Measurements from ENCODE around the gene DENND1A.
"Not testable (repeated sequence)": the region's sequence is repeated elsewhere in the genome, so short reads cannot be mapped to it uniquely, and the experiment has no call there.

Gene DENND1A

GRCh38 chr9:123438821-123439220, 491.1 kb downstream of the DENND1A start:
- Histone ChIP-seq H3K4me1 (ENCODE audit: control insufficient read depth, insufficient read depth, low read length) (no peaks in the 10 kb centered on the region), H3K27me3 (ENCODE audit: control insufficient read depth, insufficient read depth, low read length) (no peaks in the 10 kb centered on the region), H3K36me3 (ENCODE audit: control insufficient read depth, insufficient read depth, low read length) (no peaks in the 10 kb centered on the region), H3K27ac (ENCODE audit: low read length) (no peak overlapping the region), H3K9me3 (ENCODE audit: control insufficient read depth, insufficient read depth, low read length) (no peaks in the 10 kb centered on the region), H3K4me3 (ENCODE audit: low read length) (no peak overlapping the region)
- DNase-seq (ENCODE audit: low read depth, low spot score) = peak; percentile 39
- no CpG with 5 or more reads among the region's 4 CpGs for WGBS (ENCODE audit: insufficient coverage, insufficient read length)

- H3K27ac ChIP-seq (ENCODE audit: low read length) = no peak overlapping the region
- no peaks in the 10 kb centered on the region for H3K4me1 ChIP-seq (ENCODE audit: control insufficient read depth, insufficient read depth, low read length)
- no peaks in the 10 kb centered on the region for H3K9me3 ChIP-seq (ENCODE audit: control insufficient read depth, insufficient read depth, low read length)
- no CpG with 5 or more reads among the region's 8 CpGs for WGBS (ENCODE audit: insufficient coverage, insufficient read length)
- no peak overlapping the region for H3K4me3 ChIP-seq (ENCODE audit: low read length)
- DNase-seq (ENCODE audit: low read depth, low spot score) = no peak
- H3K27me3 ChIP-seq (ENCODE audit: control insufficient read depth, insufficient read depth, low read length) = no peaks in the 10 kb centered on the region
- H3K36me3 ChIP-seq (ENCODE audit: control insufficient read depth, insufficient read depth, low read length) = no peaks in the 10 kb centered on the region
Observed at GRCh38 chr9:123438321-123438720, 491.6 kb downstream of the DENND1A start.

GRCh38 chr9:123437201-123437600, 492.7 kb downstream of the DENND1A start:
- no peaks in the 10 kb centered on the region for H3K4me1 ChIP-seq (ENCODE audit: control insufficient read depth, insufficient read depth, low read length)
- H3K9me3 ChIP-seq (ENCODE audit: control insufficient read depth, insufficient read depth, low read length) = no peaks in the 10 kb centered on the region
- no peaks in the 10 kb centered on the region for H3K36me3 ChIP-seq (ENCODE audit: control insufficient read depth, insufficient read depth, low read length)
- H3K27ac ChIP-seq (ENCODE audit: low read length) = no peak overlapping the region
- DNase-seq (ENCODE audit: low read depth, low spot score) = no peak
- H3K27me3 ChIP-seq (ENCODE audit: control insufficient read depth, insufficient read depth, low read length) = no peaks in the 10 kb centered on the region
- H3K4me3 ChIP-seq (ENCODE audit: low read length) = no peak overlapping the region
- no CpG with 5 or more reads among the region's 8 CpGs for WGBS (ENCODE audit: insufficient coverage, insufficient read length)

GRCh38 chr9:123435471-123435870, 494.5 kb downstream of the DENND1A start:
- WGBS (ENCODE audit: insufficient coverage, insufficient read length) = no CpG with 5 or more reads among the region's 2 CpGs

GRCh38 chr9:123434619-123435240, 495.2 kb downstream of the DENND1A start:
- peak; percentile 25 for DNase-seq (ENCODE audit: low read depth, low spot score)
- WGBS (ENCODE audit: insufficient coverage, insufficient read length) = no CpG with 5 or more reads among the region's 9 CpGs
- Histone ChIP-seq H3K4me3 (ENCODE audit: low read length) (no peak overlapping the region), H3K36me3 (ENCODE audit: control insufficient read depth, insufficient read depth, low read length) (no peaks in the 10 kb centered on the region), H3K27me3 (ENCODE audit: control insufficient read depth, insufficient read depth, low read length) (no peaks in the 10 kb centered on the region), H3K9me3 (ENCODE audit: control insufficient read depth, insufficient read depth, low read length) (no peaks in the 10 kb centered on the region), H3K4me1 (ENCODE audit: control insufficient read depth, insufficient read depth, low read length) (no peaks in the 10 kb centered on the region), H3K27ac (ENCODE audit: low read length) (no peak overlapping the region)

More at GRCh38 chr9:123435471-123435870, 494.5 kb downstream of the DENND1A start:
- H3K36me3 ChIP-seq (ENCODE audit: control insufficient read depth, insufficient read depth, low read length) = no peaks in the 10 kb centered on the region
- H3K4me3 ChIP-seq (ENCODE audit: low read length) = no peak overlapping the region
- H3K27me3 ChIP-seq (ENCODE audit: control insufficient read depth, insufficient read depth, low read length) = no peaks in the 10 kb centered on the region
- no peak for DNase-seq (ENCODE audit: low read depth, low spot score)
- H3K4me1 ChIP-seq (ENCODE audit: control insufficient read depth, insufficient read depth, low read length) = no peaks in the 10 kb centered on the region
- no peaks in the 10 kb centered on the region for H3K9me3 ChIP-seq (ENCODE audit: control insufficient read depth, insufficient read depth, low read length)
- H3K27ac ChIP-seq (ENCODE audit: low read length) = no peak overlapping the region

GRCh38 chr9:123432331-123433236, 497.3 kb downstream of the DENND1A start:
- Histone ChIP-seq H3K27ac (ENCODE audit: low read length) (no peak overlapping the region), H3K27me3 (ENCODE audit: control insufficient read depth, insufficient read depth, low read length) (no peaks in the 10 kb centered on the region), H3K9me3 (ENCODE audit: control insufficient read depth, insufficient read depth, low read length) (no peaks in the 10 kb centered on the region), H3K4me3 (ENCODE audit: low read length) (no peak overlapping the region), H3K36me3 (ENCODE audit: control insufficient read depth, insufficient read depth, low read length) (no peaks in the 10 kb centered on the region), H3K4me1 (ENCODE audit: control insufficient read depth, insufficient read depth, low read length) (no peaks in the 10 kb centered on the region)
- DNase-seq (ENCODE audit: low read depth, low spot score) = no peak
- no CpG with 5 or more reads among the region's 22 CpGs for WGBS (ENCODE audit: insufficient coverage, insufficient read length)

GRCh38 chr9:123431581-123431980, 498.3 kb downstream of the DENND1A start:
- Histone ChIP-seq H3K4me1 (ENCODE audit: control insufficient read depth, insufficient read depth, low read length) (no peaks in the 10 kb centered on the region), H3K4me3 (ENCODE audit: low read length) (no peak overlapping the region), H3K27ac (ENCODE audit: low read length) (no peak overlapping the region), H3K36me3 (ENCODE audit: control insufficient read depth, insufficient read depth, low read length) (no peaks in the 10 kb centered on the region), H3K9me3 (ENCODE audit: control insufficient read depth, insufficient read depth, low read length) (no peaks in the 10 kb centered on the region), H3K27me3 (ENCODE audit: control insufficient read depth, insufficient read depth, low read length) (no peaks in the 10 kb centered on the region)
- no peak for DNase-seq (ENCODE audit: low read depth, low spot score)
- no CpG with 5 or more reads among the region's 2 CpGs for WGBS (ENCODE audit: insufficient coverage, insufficient read length)

GRCh38 chr9:123428450-123428849, 501.5 kb downstream of the DENND1A start:
- H3K36me3 ChIP-seq (ENCODE audit: control insufficient read depth, insufficient read depth, low read length); DNase-seq (ENCODE audit: low read depth, low spot score): not testable (repeated sequence)
- WGBS (ENCODE audit: insufficient coverage, insufficient read length) = no CpG with 5 or more reads among the region's 1 CpG

GRCh38 chr9:123426406-123426805, 503.5 kb downstream of the DENND1A start:
- Histone ChIP-seq H3K27me3 (ENCODE audit: control insufficient read depth, insufficient read depth, low read length) (no peaks in the 10 kb centered on the region), H3K4me1 (ENCODE audit: control insufficient read depth, insufficient read depth, low read length) (peaks cover 7% of the 10 kb centered on the region; the same call in 1 of the 2 replicates), H3K36me3 (ENCODE audit: control insufficient read depth, insufficient read depth, low read length) (no peaks in the 10 kb centered on the region), H3K4me3 (ENCODE audit: low read length) (no peak overlapping the region), H3K27ac (ENCODE audit: low read length) (no peak overlapping the region), H3K9me3 (ENCODE audit: control insufficient read depth, insufficient read depth, low read length) (no peaks in the 10 kb centered on the region)
- WGBS (ENCODE audit: insufficient coverage, insufficient read length) = no CpG with 5 or more reads among the region's 2 CpGs
- DNase-seq (ENCODE audit: low read depth, low spot score) = no peak

More at GRCh38 chr9:123428450-123428849, 501.5 kb downstream of the DENND1A start:
- H3K9me3 ChIP-seq (ENCODE audit: control insufficient read depth, insufficient read depth, low read length); H3K27ac ChIP-seq (ENCODE audit: low read length); H3K4me1 ChIP-seq (ENCODE audit: control insufficient read depth, insufficient read depth, low read length); H3K27me3 ChIP-seq (ENCODE audit: control insufficient read depth, insufficient read depth, low read length); H3K4me3 ChIP-seq (ENCODE audit: low read length): not testable (repeated sequence)

GRCh38 chr9:123425836-123426365, 504.0 kb downstream of the DENND1A start:
- WGBS (ENCODE audit: insufficient coverage, insufficient read length) = no CpG with 5 or more reads among the region's 6 CpGs
- no peak overlapping the region for H3K27ac ChIP-seq (ENCODE audit: low read length)
- H3K9me3 ChIP-seq (ENCODE audit: control insufficient read depth, insufficient read depth, low read length) = no peaks in the 10 kb centered on the region
- H3K4me1 ChIP-seq (ENCODE audit: control insufficient read depth, insufficient read depth, low read length) = peaks cover 8% of the 10 kb centered on the region
- H3K4me3 ChIP-seq (ENCODE audit: low read length) = no peak overlapping the region
- DNase-seq (ENCODE audit: low read depth, low spot score) = no peak
- no peaks in the 10 kb centered on the region for H3K36me3 ChIP-seq (ENCODE audit: control insufficient read depth, insufficient read depth, low read length)
- no peaks in the 10 kb centered on the region for H3K27me3 ChIP-seq (ENCODE audit: control insufficient read depth, insufficient read depth, low read length)

Measured in iPS DF 6.9 (cell line).